HepG2 (cell line): Measurements from ENCODE around the gene XPR1. TPM values are rescaled to one million over a fixed set of nuclear protein-coding genes. Genes with fewer than 3 reads are reported as not detected.

ENCODE experiments used
- ARID2 ChIP-seq: sonication (generic); formaldehyde crosslinking; IDR thresholded peaks from 2 replicates; pipeline ENCODE4 v1.8.1; 2022; ENCODE audit warnings: mild to moderate bottlenecking, missing genetic modification reagents, borderline replicate concordance
- CHD2 ChIP-seq: IDR thresholded peaks from 2 replicates; pipeline ENCODE4 v1.6.1; 2011; ENCODE audit warnings: low read depth, low read length, improper control_type of control experiment
- GLI4 ChIP-seq: sonication (generic); formaldehyde crosslinking; IDR thresholded peaks from 2 replicates; pipeline ENCODE4 v1.5.1; 2020; ENCODE audit warnings: missing genetic modification reagents, mild to moderate bottlenecking, moderate library complexity, borderline replicate concordance
- KMT2A ChIP-seq: sonication (generic); formaldehyde crosslinking; IDR thresholded peaks from 2 replicates; pipeline ENCODE4 v1.4.0; 2020; ENCODE audit warnings: missing genetic modification reagents
- MZF1 ChIP-seq: sonication (generic); formaldehyde crosslinking; IDR thresholded peaks from 2 replicates; pipeline ENCODE4 v1.8.1; 2023; ENCODE audit warnings: mild to moderate bottlenecking, missing genetic modification reagents, borderline replicate concordance
- NCOR1 ChIP-seq: fragments of 200-600 bp; sonication (generic); IDR thresholded peaks from 2 replicates; pipeline ENCODE4 v1.7.0; 2017; ENCODE audit warnings: antibody characterized with exemption, low read length, borderline replicate concordance
- NR2F6 ChIP-seq, 2 experiments: IDR thresholded peaks; 2 replicates each; pipeline ENCODE4 v1.6.1; 2016; ENCODE audit warnings: antibody characterized with exemption in 1 of 2, mild to moderate bottlenecking in 1 of 2
- POLR2AphosphoS5 ChIP-seq: IDR thresholded peaks from 2 replicates; pipeline ENCODE4 v1.6.1; 2012; ENCODE audit warnings: low read depth, low read length
- RFX5 ChIP-seq: IDR thresholded peaks from 2 replicates; pipeline ENCODE4 v1.6.1; 2011; ENCODE audit warnings: low read depth, low read length, improper control_type of control experiment
- SP2 ChIP-seq: sonication (generic); formaldehyde crosslinking; IDR thresholded peaks from 2 replicates; pipeline ENCODE4 v1.5.1; 2020; ENCODE audit warnings: mild to moderate bottlenecking, missing genetic modification reagents
- SRSF1 ChIP-seq: fragments of 200-400 bp; formaldehyde crosslinking; optimal IDR thresholded peaks from 2 replicates; pipeline ENCODE3; 2017; ENCODE audit warnings: mild to moderate bottlenecking, low read depth, low read length, moderate library complexity
- STAG1 ChIP-seq: sonication (generic); formaldehyde crosslinking; IDR thresholded peaks from 2 replicates; pipeline ENCODE4 v1.4.0; 2020; ENCODE audit warnings: missing genetic modification reagents
- TCF12 ChIP-seq, 2 experiments: fragments of 450-650 bp in 1 of 2; sonication (generic) in 1 of 2; formaldehyde crosslinking in 1 of 2; IDR thresholded peaks; 2 replicates each; pipeline versions ENCODE4 v1.6.1 to v1.8.0; 2017 to 2022; ENCODE audit warnings: antibody characterized with exemption in 1 of 2, mild to moderate bottlenecking in 1 of 2, missing genetic modification reagents in 1 of 2, moderate library complexity in 1 of 2
- ZBTB3 ChIP-seq: sonication (generic); formaldehyde crosslinking; IDR thresholded peaks from 2 replicates; pipeline ENCODE4 v1.4.0; 2020; ENCODE audit warnings: low read depth, mild to moderate bottlenecking, moderate library complexity, missing genetic modification reagents, borderline replicate concordance
- ZBTB8A ChIP-seq: sonication (generic); formaldehyde crosslinking; IDR thresholded peaks from 2 replicates; pipeline ENCODE4 v1.4.0; 2020; ENCODE audit warnings: mild to moderate bottlenecking, low read depth, missing genetic modification reagents, borderline replicate concordance
- ZNF10 ChIP-seq: sonication (generic); formaldehyde crosslinking; IDR thresholded peaks from 2 replicates; pipeline ENCODE4 v1.4.0; 2020; ENCODE audit warnings: mild to moderate bottlenecking, low read depth, missing genetic modification reagents, borderline replicate concordance
- ZNF20 ChIP-seq: sonication (generic); formaldehyde crosslinking; IDR thresholded peaks from 2 replicates; pipeline ENCODE4 v1.4.0; 2020; ENCODE audit warnings: mild to moderate bottlenecking, moderate library complexity, missing genetic modification reagents
- ZNF350 ChIP-seq: sonication (generic); formaldehyde crosslinking; IDR thresholded peaks from 2 replicates; pipeline ENCODE4 v1.4.0; 2020; ENCODE audit warnings: mild to moderate bottlenecking, low read depth, missing genetic modification reagents, borderline replicate concordance
- ZNF614 ChIP-seq: IDR thresholded peaks from 2 replicates; pipeline ENCODE4 v1.6.1; 2018; ENCODE audit warnings: missing biosample characterization, missing genetic modification reagents, inconsistent platforms, borderline replicate concordance
- ZNF644 ChIP-seq: IDR thresholded peaks from 2 replicates; pipeline ENCODE4 v1.6.1; 2016; ENCODE audit warnings: low read depth
- polyA plus RNA-seq, 8 experiments: library from polyadenylated mRNA; depleted of rRNA in 3 of 8; stranded (reverse) in 7 of 8; unstranded in 1 of 8; fragments of >200 nt; fragmentation: Illumina TruSeq in 4 of 8; extraction: Trizol in 4 of 8; gene quantifications; 2 replicates each; pipeline versions ENCODE4 v1.2.1 to v1.2.3, GENCODE V29; 2011 to 2016; ENCODE audit warnings: low read depth in 4 of 8, missing spikeins in 1 of 8, mixed read lengths in 1 of 8; ENCODE audit not compliant: insufficient read depth in 1 of 8
- total RNA-seq, 5 experiments: library from RNA; depleted of rRNA; stranded (reverse); fragments of >200 nt; fragmentation: Illumina TruSeq; extraction: Trizol; gene quantifications; 2 replicates each; pipeline ENCODE4 v1.2.3, GENCODE V29; 2016; ENCODE audit warnings: low read depth in 1 of 5
- TF ChIP-seq, protein P1 (sequence below): sonication (generic); formaldehyde crosslinking; IDR thresholded peaks from 2 replicates; pipeline ENCODE4 v1.4.0; 2020; ENCODE audit warnings: missing genetic modification reagents
- TF ChIP-seq, protein P2 (sequence below): sonication (generic); formaldehyde crosslinking; IDR thresholded peaks from 2 replicates; pipeline ENCODE4 v1.8.0; 2023; ENCODE audit warnings: mild to moderate bottlenecking, missing genetic modification reagents
- TF ChIP-seq, protein P3 (sequence below): sonication (generic); formaldehyde crosslinking; IDR thresholded peaks from 2 replicates; pipeline ENCODE4 v1.8.1; 2023; ENCODE audit warnings: mild to moderate bottlenecking, missing genetic modification reagents

The XPR1 gene
- total and polyA plus RNA-seq, 2 of the 13 experiments (the other 11 are each of a cell fraction or from before 2014, with no cell fraction given), result 22.3 to 23.6 TPM

DNA sequence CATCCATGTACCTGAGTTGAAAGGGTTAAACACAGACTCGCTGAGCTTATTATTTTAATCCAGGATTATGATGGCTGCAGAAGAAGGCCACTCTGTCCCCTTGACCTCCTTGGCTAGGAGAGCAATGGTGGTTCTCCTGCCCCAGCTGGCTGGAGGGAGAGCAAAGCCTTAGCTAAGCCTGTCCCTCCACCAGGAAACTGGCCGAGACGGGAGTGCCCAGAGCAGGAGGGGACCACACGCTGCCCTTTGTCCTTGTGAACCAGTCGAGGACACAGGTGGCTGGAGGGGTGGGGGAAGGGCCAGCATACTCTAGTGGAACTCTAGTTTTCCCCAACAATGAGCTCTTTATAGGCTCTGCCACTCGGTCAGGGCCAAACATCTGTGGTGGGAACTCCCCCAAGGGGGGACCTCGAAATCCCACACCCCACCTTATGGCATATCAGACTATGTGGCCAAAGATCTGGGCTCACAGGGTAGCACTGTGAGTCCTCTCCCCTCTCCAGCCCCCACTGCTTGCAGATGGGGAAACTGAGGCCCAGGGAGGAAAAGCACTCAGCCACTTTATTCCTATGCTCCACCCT lies 293.7 kb downstream of the XPR1 start (continued):
- TF ChIP-seq, protein P1, sequence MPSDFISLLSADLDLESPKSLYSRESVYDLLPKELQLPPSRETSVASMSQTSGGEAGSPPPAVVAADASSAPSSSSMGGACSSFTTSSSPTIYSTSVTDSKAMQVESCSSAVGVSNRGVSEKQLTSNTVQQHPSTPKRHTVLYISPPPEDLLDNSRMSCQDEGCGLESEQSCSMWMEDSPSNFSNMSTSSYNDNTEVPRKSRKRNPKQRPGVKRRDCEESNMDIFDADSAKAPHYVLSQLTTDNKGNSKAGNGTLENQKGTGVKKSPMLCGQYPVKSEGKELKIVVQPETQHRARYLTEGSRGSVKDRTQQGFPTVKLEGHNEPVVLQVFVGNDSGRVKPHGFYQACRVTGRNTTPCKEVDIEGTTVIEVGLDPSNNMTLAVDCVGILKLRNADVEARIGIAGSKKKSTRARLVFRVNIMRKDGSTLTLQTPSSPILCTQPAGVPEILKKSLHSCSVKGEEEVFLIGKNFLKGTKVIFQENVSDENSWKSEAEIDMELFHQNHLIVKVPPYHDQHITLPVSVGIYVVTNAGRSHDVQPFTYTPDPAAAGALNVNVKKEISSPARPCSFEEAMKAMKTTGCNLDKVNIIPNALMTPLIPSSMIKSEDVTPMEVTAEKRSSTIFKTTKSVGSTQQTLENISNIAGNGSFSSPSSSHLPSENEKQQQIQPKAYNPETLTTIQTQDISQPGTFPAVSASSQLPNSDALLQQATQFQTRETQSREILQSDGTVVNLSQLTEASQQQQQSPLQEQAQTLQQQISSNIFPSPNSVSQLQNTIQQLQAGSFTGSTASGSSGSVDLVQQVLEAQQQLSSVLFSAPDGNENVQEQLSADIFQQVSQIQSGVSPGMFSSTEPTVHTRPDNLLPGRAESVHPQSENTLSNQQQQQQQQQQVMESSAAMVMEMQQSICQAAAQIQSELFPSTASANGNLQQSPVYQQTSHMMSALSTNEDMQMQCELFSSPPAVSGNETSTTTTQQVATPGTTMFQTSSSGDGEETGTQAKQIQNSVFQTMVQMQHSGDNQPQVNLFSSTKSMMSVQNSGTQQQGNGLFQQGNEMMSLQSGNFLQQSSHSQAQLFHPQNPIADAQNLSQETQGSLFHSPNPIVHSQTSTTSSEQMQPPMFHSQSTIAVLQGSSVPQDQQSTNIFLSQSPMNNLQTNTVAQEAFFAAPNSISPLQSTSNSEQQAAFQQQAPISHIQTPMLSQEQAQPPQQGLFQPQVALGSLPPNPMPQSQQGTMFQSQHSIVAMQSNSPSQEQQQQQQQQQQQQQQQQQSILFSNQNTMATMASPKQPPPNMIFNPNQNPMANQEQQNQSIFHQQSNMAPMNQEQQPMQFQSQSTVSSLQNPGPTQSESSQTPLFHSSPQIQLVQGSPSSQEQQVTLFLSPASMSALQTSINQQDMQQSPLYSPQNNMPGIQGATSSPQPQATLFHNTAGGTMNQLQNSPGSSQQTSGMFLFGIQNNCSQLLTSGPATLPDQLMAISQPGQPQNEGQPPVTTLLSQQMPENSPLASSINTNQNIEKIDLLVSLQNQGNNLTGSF (CRISPR knock-in tag), result no peak
- TF ChIP-seq ZBTB3 (CRISPR knock-in tag) (no peak), ZNF350 (CRISPR knock-in tag) (no peak), GLI4 (CRISPR knock-in tag) (no peak), MZF1 (CRISPR knock-in tag) (no peak), ZNF10 (CRISPR knock-in tag) (no peak), ZNF614 (CRISPR knock-in tag) (peak; percentile 39; the same call in 1 of the 2 replicates), RFX5 (no peak), NCOR1 (no peak), SP2 (CRISPR knock-in tag) (no peak), ARID2 (CRISPR knock-in tag) (no peak), ZNF20 (no peak), CHD2 (peak; percentile 60; the same call in 1 of the 2 replicates), SRSF1 (no peak), ZNF644 (CRISPR knock-in tag) (peak; percentile 64; the same call in 1 of the 2 replicates), POLR2AphosphoS5 (no peak), ZBTB8A (CRISPR knock-in tag) (no peak), NR2F6 (IDR thresholded peaks at IDR 0.05) (peak; percentile 61), NR2F6 (CRISPR knock-in tag; IDR thresholded peaks at IDR 0.05) (peak; percentile 78), KMT2A (CRISPR knock-in tag) (no peak), STAG1 (CRISPR knock-in tag) (no peak), TCF12 (IDR thresholded peaks at IDR 0.05) (no peak), TCF12 (CRISPR knock-in tag; IDR thresholded peaks at IDR 0.05) (peak; percentile 62; the same call in 1 of the 2 replicates)
- TF ChIP-seq, protein P2, sequence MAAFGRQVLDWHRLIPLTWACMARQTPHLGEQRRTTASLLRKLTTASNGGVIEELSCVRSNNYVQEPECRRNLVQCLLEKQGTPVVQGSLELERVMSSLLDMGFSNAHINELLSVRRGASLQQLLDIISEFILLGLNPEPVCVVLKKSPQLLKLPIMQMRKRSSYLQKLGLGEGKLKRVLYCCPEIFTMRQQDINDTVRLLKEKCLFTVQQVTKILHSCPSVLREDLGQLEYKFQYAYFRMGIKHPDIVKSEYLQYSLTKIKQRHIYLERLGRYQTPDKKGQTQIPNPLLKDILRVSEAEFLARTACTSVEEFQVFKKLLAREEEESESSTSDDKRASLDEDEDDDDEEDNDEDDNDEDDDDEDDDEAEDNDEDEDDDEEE, result no peak
- TF ChIP-seq, protein P3, sequence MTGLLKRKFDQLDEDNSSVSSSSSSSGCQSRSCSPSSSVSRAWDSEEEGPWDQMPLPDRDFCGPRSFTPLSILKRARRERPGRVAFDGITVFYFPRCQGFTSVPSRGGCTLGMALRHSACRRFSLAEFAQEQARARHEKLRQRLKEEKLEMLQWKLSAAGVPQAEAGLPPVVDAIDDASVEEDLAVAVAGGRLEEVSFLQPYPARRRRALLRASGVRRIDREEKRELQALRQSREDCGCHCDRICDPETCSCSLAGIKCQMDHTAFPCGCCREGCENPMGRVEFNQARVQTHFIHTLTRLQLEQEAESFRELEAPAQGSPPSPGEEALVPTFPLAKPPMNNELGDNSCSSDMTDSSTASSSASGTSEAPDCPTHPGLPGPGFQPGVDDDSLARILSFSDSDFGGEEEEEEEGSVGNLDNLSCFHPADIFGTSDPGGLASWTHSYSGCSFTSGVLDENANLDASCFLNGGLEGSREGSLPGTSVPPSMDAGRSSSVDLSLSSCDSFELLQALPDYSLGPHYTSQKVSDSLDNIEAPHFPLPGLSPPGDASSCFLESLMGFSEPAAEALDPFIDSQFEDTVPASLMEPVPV, result no peak
